NCI-H748 (cell line): ENCODE measurements around the gene GPC5.
"Not testable (repeated sequence)": the region's sequence is repeated elsewhere in the genome, so short reads cannot be mapped to it uniquely, and the experiment has no call there.

ENCODE experiments used
- DNase-seq: peaks from one replicate; lab custom pipeline; 2025; ENCODE audit not compliant: unreplicated experiment; lab: John Stamatoyannopoulos, UW

The GPC5 gene

GRCh38 chr13:92682832-92683517, 1284.6 kb downstream of the GPC5 start:
- no peak for DNase-seq

GRCh38 chr13:92694047-92694446, 1295.6 kb downstream of the GPC5 start:
- DNase-seq = no peak

GRCh38 chr13:92695827-92696226, 1297.4 kb downstream of the GPC5 start:
- not testable (repeated sequence) for DNase-seq

- DNase-seq = peak; percentile 16
Observed at GRCh38 chr13:92716749-92717148, 1318.3 kb downstream of the GPC5 start.

GRCh38 chr13:92717857-92718256, 1319.4 kb downstream of the GPC5 start:
- DNase-seq = no peak

- DNase-seq = peak; percentile 98
Observed at GRCh38 chr13:92719868-92720267, 1321.4 kb downstream of the GPC5 start.

GRCh38 chr13:92721620-92722019, 1323.2 kb downstream of the GPC5 start:
- DNase-seq = peak; percentile 58

- no peak for DNase-seq
Observed at GRCh38 chr13:92727118-92727517, 1328.7 kb downstream of the GPC5 start.

- DNase-seq = no peak
Observed at GRCh38 chr13:92734068-92734467, 1335.6 kb downstream of the GPC5 start.

- DNase-seq = no peak
Observed at GRCh38 chr13:92734545-92734944, 1336.1 kb downstream of the GPC5 start.

- no peak for DNase-seq
Observed at GRCh38 chr13:92735909-92736308, 1337.5 kb downstream of the GPC5 start.

- peak; percentile 83 for DNase-seq
Observed at GRCh38 chr13:92739306-92739818, 1340.9 kb downstream of the GPC5 start.

- DNase-seq = no peak
Observed at GRCh38 chr13:92743992-92744391, 1345.6 kb downstream of the GPC5 start.

- no peak for DNase-seq
Observed at GRCh38 chr13:92745258-92745657, 1346.8 kb downstream of the GPC5 start.

GRCh38 chr13:92752705-92753104, 1354.3 kb downstream of the GPC5 start:
- peak; percentile 27 for DNase-seq

GRCh38 chr13:92761710-92762109, 1363.3 kb downstream of the GPC5 start:
- DNase-seq = no peak

- no peak for DNase-seq
Observed at GRCh38 chr13:92767468-92767867, 1369.0 kb downstream of the GPC5 start.

GRCh38 chr13:92768602-92769001, 1370.2 kb downstream of the GPC5 start:
- no peak for DNase-seq

- no peak for DNase-seq
Observed at GRCh38 chr13:92769046-92769445, 1370.6 kb downstream of the GPC5 start.

GRCh38 chr13:92775658-92776057, 1377.2 kb downstream of the GPC5 start:
- no peak for DNase-seq

- no peak for DNase-seq
Observed at GRCh38 chr13:92781965-92782690, 1383.7 kb downstream of the GPC5 start.

GRCh38 chr13:92802776-92803175, 1404.4 kb downstream of the GPC5 start:
- DNase-seq = no peak
